ENCODE results near the gene CRIP3. TPM values are rescaled to one million over a fixed set of nuclear protein-coding genes. Genes with fewer than 3 reads are reported as not detected.

Gene CRIP3
- total RNA-seq, 4 donors from 2014 or later = 0.82 to 1.4 TPM; not detected in 2

- H3K27me3 ChIP-seq = peaks cover 12% of the 10 kb centered on the region
- intact Hi-C loops (cut with DNase I; ENCODE audit: low total_unique reads) (no loop called here), in situ Hi-C loops (cut with MboI; ENCODE audit: low pct_ligation_motif_present in 1 of 4, low pct_unique_long_range_greater_than_20kb in 1 of 4, low sequenced_read_pairs in 3 of 4) (no loop called here)
- H3K4me3 ChIP-seq = no peak overlapping the region
- H3K27ac ChIP-seq = no peak overlapping the region
- DNase-seq = no peak
- TF ChIP-seq EP300 (IDR thresholded peaks at IDR 0.05; ENCODE audit: low read depth) (no peak), POLR2A (IDR thresholded peaks at IDR 0.05) (no peak), POLR2AphosphoS5 (IDR thresholded peaks at IDR 0.05) (no peak)
- TF ChIP-seq, protein P1, sequence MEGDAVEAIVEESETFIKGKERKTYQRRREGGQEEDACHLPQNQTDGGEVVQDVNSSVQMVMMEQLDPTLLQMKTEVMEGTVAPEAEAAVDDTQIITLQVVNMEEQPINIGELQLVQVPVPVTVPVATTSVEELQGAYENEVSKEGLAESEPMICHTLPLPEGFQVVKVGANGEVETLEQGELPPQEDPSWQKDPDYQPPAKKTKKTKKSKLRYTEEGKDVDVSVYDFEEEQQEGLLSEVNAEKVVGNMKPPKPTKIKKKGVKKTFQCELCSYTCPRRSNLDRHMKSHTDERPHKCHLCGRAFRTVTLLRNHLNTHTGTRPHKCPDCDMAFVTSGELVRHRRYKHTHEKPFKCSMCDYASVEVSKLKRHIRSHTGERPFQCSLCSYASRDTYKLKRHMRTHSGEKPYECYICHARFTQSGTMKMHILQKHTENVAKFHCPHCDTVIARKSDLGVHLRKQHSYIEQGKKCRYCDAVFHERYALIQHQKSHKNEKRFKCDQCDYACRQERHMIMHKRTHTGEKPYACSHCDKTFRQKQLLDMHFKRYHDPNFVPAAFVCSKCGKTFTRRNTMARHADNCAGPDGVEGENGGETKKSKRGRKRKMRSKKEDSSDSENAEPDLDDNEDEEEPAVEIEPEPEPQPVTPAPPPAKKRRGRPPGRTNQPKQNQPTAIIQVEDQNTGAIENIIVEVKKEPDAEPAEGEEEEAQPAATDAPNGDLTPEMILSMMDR (IDR thresholded peaks at IDR 0.05) = no peak
- peaks cover 0 to 12% (median 0%) of the 10 kb centered on the region in 4 donors for H3K4me1 ChIP-seq
- no peaks in the 10 kb centered on the region for H3K9me3 ChIP-seq
- H3K36me3 ChIP-seq = no peaks in the 10 kb centered on the region
- WGBS, 2 donors (ENCODE audit: low coverage in 1 of 2) = 83% methylated on average over 4 of the region's 5 CpGs; no CpG with 5 or more reads in 1 of the 2 donors
Observed at GRCh38 chr6:43307451-43308100, 1.1 kb downstream of the CRIP3 start.

GRCh38 chr6:43306086-43306485, 2.5 kb downstream of the CRIP3 start:
- no peak overlapping the region for H3K27ac ChIP-seq
- H3K27me3 ChIP-seq = peaks cover 12% of the 10 kb centered on the region
- peaks cover 0 to 12% (median 0%) of the 10 kb centered on the region in 4 donors for H3K4me1 ChIP-seq
- H3K4me3 ChIP-seq = no peak overlapping the region
- no peaks in the 10 kb centered on the region for H3K9me3 ChIP-seq
- intact Hi-C loops (cut with DNase I; ENCODE audit: low total_unique reads) (no loop called here), in situ Hi-C loops (cut with MboI; ENCODE audit: low pct_ligation_motif_present in 1 of 4, low pct_unique_long_range_greater_than_20kb in 1 of 4, low sequenced_read_pairs in 3 of 4) (no loop called here)
- WGBS, 2 donors (ENCODE audit: low coverage in 1 of 2) = 96 to 100% methylated on average over 3 to 7 of the region's 7 CpGs
- H3K36me3 ChIP-seq = no peaks in the 10 kb centered on the region
- no peak for DNase-seq
- TF ChIP-seq EP300 (IDR thresholded peaks at IDR 0.05; ENCODE audit: low read depth) (no peak), POLR2AphosphoS5 (IDR thresholded peaks at IDR 0.05) (no peak), POLR2A (IDR thresholded peaks at IDR 0.05) (no peak)
- TF ChIP-seq, protein P1 (IDR thresholded peaks at IDR 0.05) = no peak

GRCh38 chr6:43304882-43305281, 3.7 kb downstream of the CRIP3 start:
- peaks cover 0 to 12% (median 0%) of the 10 kb centered on the region in 4 donors for H3K4me1 ChIP-seq
- H3K27me3 ChIP-seq = peaks cover 12% of the 10 kb centered on the region
- H3K36me3 ChIP-seq = no peaks in the 10 kb centered on the region
- no peak for TF ChIP-seq POLR2A (IDR thresholded peaks at IDR 0.05)
- no peak for TF ChIP-seq POLR2AphosphoS5 (IDR thresholded peaks at IDR 0.05)
- TF ChIP-seq, protein P1 (IDR thresholded peaks at IDR 0.05) = no peak
- no peak for TF ChIP-seq EP300 (IDR thresholded peaks at IDR 0.05; ENCODE audit: low read depth)
- in situ Hi-C loops (cut with MboI; ENCODE audit: low pct_ligation_motif_present in 1 of 4, low pct_unique_long_range_greater_than_20kb in 1 of 4, low sequenced_read_pairs in 3 of 4) = no loop called here
- H3K27ac ChIP-seq = no peak overlapping the region
- 95% methylated on average over 2 of the region's 2 CpGs; no CpG with 5 or more reads in 1 of the 2 donors for WGBS, 2 donors (ENCODE audit: low coverage in 1 of 2)
- no peaks in the 10 kb centered on the region for H3K9me3 ChIP-seq
- DNase-seq = no peak
- intact Hi-C loops (cut with DNase I; ENCODE audit: low total_unique reads) = no loop called here
- no peak overlapping the region for H3K4me3 ChIP-seq

DNA sequence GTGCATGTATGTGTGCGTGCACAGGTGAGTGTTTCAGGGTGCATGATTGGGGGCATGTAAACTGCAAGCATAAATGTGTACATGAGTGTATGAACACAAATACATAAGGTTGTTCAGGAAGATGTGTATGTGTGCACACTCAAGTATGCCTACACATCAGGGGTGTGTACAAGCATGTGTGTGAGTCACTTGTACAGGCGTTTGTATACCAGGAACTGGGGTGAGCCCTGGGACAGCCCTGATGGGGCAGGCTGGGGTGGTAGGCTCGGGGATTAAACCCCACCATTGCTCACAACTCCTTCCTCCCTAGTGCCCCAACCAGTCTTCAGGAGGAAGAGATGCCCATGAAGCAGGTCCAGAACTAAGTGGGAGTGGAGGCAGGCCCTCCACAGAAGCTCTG, 4.3 kb downstream of the CRIP3 start:
- Histone ChIP-seq H3K36me3 (no peaks in the 10 kb centered on the region), H3K9me3 (no peaks in the 10 kb centered on the region), H3K27me3 (peaks cover 13% of the 10 kb centered on the region), H3K4me3 (no peak overlapping the region), H3K27ac (no peak overlapping the region), H3K4me1 (peaks cover 0 to 12% (median 0%) of the 10 kb centered on the region in 4 donors)
- in situ Hi-C loops (cut with MboI; ENCODE audit: low pct_ligation_motif_present in 1 of 4, low pct_unique_long_range_greater_than_20kb in 1 of 4, low sequenced_read_pairs in 3 of 4) = no loop called here
- WGBS, 2 donors (ENCODE audit: low coverage in 1 of 2) = 76% methylated on average over 3 of the region's 3 CpGs; no CpG with 5 or more reads in 1 of the 2 donors
- no peak for DNase-seq
- intact Hi-C loops (cut with DNase I; ENCODE audit: low total_unique reads) = no loop called here
- TF ChIP-seq POLR2AphosphoS5 (IDR thresholded peaks at IDR 0.05) (no peak), POLR2A (IDR thresholded peaks at IDR 0.05) (no peak), EP300 (IDR thresholded peaks at IDR 0.05; ENCODE audit: low read depth) (no peak)
- TF ChIP-seq, protein P1 (IDR thresholded peaks at IDR 0.05) = no peak
